MM.1S (cell line): ENCODE data around the gene ZC3H4.

ENCODE experiments used
- DNase-seq: peaks from one replicate; pipeline ENCODE4 v3.0.0-alpha.2; 2015
- H2AFZ ChIP-seq: fragments of 300-600 bp; sonication (generic); 2 replicates; pipeline ENCODE4 v1.6.0; 2016; ENCODE audit warnings: antibody characterized with exemption, low read length
- H3F3A ChIP-seq: fragments of 300-600 bp; sonication (generic); 2 replicates; pipeline ENCODE4 v1.6.1; 2016; ENCODE audit warnings: mild to moderate bottlenecking, antibody characterized with exemption, low read length, moderate library complexity, mixed read lengths; ENCODE audit not compliant: insufficient read depth
- H3K27ac ChIP-seq: fragments of 300-600 bp; sonication (generic); 2 replicates; pipeline ENCODE4 v1.5.1; 2016; ENCODE audit warnings: mild to moderate bottlenecking, low read length
- H3K27me3 ChIP-seq: fragments of 300-600 bp; sonication (generic); replicated peaks from 2 replicates; pipeline ENCODE4 v1.6.0; 2016; ENCODE audit warnings: low read length; ENCODE audit not compliant: insufficient read depth
- H3K36me3 ChIP-seq: fragments of 300-600 bp; sonication (generic); replicated peaks from 2 replicates; pipeline ENCODE4 v1.6.1; 2016; ENCODE audit warnings: mild to moderate bottlenecking, low read length, mixed read lengths; ENCODE audit not compliant: insufficient read depth
- H3K4me1 ChIP-seq: fragments of 300-600 bp; sonication (generic); 2 replicates; pipeline ENCODE4 v1.6.1; 2016; ENCODE audit warnings: low read length, mixed read lengths
- H3K4me2 ChIP-seq: fragments of 300-600 bp; sonication (generic); 2 replicates; pipeline ENCODE4 v1.6.0; 2016; ENCODE audit warnings: low read depth, low read length
- H3K4me3 ChIP-seq: fragments of 300-600 bp; sonication (generic); 2 replicates; pipeline ENCODE4 v1.5.1; 2016; ENCODE audit warnings: low read length, mixed read lengths
- H3K79me2 ChIP-seq: fragments of 300-600 bp; sonication (generic); 2 replicates; pipeline ENCODE4 v1.6.1; 2016; ENCODE audit warnings: mixed run types, low read length, mixed read lengths
- H3K9ac ChIP-seq: fragments of 300-600 bp; sonication (generic); 2 replicates; pipeline ENCODE4 v1.6.1; 2016; ENCODE audit warnings: low read length, mixed read lengths
- H3K9me2 ChIP-seq: fragments of 300-600 bp; sonication (generic); replicated peaks from 2 replicates; pipeline ENCODE4 v1.6.1; 2016; ENCODE audit warnings: mild to moderate bottlenecking, low read length, mixed read lengths; ENCODE audit not compliant: insufficient read depth
- H3K9me3 ChIP-seq: fragments of 300-600 bp; sonication (generic); replicated peaks from 2 replicates; pipeline ENCODE4 v1.6.1; 2016; ENCODE audit warnings: mild to moderate bottlenecking, low read length, mixed read lengths; ENCODE audit not compliant: insufficient read depth
- H4K20me1 ChIP-seq: fragments of 300-600 bp; sonication (generic); 2 replicates; pipeline ENCODE4 v1.6.1; 2016; ENCODE audit warnings: mild to moderate bottlenecking, low read length, moderate library complexity, mixed read lengths; ENCODE audit not compliant: insufficient read depth
- EZH2 ChIP-seq: fragments of 300-600 bp; sonication (generic); optimal IDR thresholded peaks from 2 replicates; pipeline ENCODE3; 2017; ENCODE audit warnings: low read depth, mild to moderate bottlenecking, antibody characterized with exemption, low read length, mixed read lengths
- EZH2phosphoT487 ChIP-seq: fragments of 300-600 bp; sonication (generic); IDR thresholded peaks from 2 replicates; pipeline ENCODE4 v1.6.1; 2018; ENCODE audit warnings: antibody characterized with exemption, low read length
- TF ChIP-seq, protein P1 (sequence below): fragments of 300-600 bp; sonication (generic); IDR thresholded peaks from 2 replicates; pipeline ENCODE4 v1.5.1; 2016; ENCODE audit warnings: antibody characterized with exemption, low read length, mixed read lengths

ZC3H4 gene

DNA sequence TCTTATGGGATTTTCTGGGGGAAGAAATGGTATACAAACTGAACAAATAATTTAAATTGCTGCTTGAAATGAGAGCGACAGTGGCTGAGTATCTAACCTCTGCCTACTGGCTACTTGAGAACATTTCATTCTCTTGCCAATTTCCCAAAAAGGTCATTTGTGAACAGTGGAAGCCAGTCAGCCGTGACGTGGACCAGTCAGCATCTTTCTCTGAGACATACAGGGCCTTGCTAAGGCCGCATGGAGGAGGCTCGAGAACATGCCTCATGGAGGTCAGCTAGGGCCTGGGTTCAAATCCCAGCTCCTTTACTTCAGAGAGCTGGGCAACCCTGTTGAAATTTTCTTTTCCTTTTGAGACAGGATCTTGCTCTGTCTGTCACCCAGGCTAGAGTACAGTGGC, 20.3 kb downstream of the ZC3H4 start:
- Histone ChIP-seq H3K27me3 (no peaks in the 10 kb centered on the region), H3K79me2 (peaks cover 57% of the 10 kb centered on the region), H4K20me1 (no peaks in the 10 kb centered on the region), H3K4me2 (no peak overlapping the region), H3K9me3 (no peaks in the 10 kb centered on the region), H3K9me2 (no peaks in the 10 kb centered on the region), H3K27ac (no peak overlapping the region), H3K4me1 (no peaks in the 10 kb centered on the region), H2AFZ (no peak overlapping the region), H3K4me3 (no peak overlapping the region), H3K36me3 (no peaks in the 10 kb centered on the region; the same call in none of the 2 replicates), H3F3A (no peaks in the 10 kb centered on the region), H3K9ac (no peak overlapping the region)
- DNase-seq, result no peak
- TF ChIP-seq EZH2 (no peak), EZH2phosphoT487 (no peak)
- TF ChIP-seq, protein P1, sequence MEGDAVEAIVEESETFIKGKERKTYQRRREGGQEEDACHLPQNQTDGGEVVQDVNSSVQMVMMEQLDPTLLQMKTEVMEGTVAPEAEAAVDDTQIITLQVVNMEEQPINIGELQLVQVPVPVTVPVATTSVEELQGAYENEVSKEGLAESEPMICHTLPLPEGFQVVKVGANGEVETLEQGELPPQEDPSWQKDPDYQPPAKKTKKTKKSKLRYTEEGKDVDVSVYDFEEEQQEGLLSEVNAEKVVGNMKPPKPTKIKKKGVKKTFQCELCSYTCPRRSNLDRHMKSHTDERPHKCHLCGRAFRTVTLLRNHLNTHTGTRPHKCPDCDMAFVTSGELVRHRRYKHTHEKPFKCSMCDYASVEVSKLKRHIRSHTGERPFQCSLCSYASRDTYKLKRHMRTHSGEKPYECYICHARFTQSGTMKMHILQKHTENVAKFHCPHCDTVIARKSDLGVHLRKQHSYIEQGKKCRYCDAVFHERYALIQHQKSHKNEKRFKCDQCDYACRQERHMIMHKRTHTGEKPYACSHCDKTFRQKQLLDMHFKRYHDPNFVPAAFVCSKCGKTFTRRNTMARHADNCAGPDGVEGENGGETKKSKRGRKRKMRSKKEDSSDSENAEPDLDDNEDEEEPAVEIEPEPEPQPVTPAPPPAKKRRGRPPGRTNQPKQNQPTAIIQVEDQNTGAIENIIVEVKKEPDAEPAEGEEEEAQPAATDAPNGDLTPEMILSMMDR, result no peak

DNA sequence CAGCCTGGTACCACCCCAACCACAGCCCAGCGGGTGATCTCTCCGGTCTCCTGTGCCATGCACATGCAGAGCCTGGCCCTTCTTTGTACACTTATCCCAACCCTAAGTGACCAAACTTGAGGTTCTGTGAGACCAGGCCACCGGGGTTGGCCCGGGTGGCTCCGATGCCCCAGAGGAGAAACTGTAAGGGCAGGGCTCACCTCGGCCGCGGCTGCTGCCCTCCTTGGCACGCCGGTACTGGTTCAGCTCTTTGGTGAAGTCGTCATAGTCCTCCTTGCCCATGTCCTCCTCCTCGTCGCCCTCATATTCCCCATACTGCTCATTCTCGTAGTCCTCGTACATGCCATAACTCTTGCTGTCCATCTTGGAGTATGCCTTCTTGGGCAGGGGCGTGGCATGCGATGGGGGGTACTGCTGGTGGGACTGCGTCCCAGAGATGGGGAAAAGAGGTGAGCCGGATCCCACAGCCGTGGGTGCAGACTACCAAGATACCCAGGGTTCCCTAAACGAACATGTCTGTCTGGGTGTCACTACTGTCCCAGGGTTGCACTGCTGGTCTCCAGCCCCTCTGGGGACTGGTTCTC, 23.7 kb downstream of the ZC3H4 start:
- H3K9me2 ChIP-seq, result no peaks in the 10 kb centered on the region
- no peak overlapping the region for H3K27ac ChIP-seq
- H4K20me1 ChIP-seq, result no peaks in the 10 kb centered on the region
- H3K4me1 ChIP-seq, result no peaks in the 10 kb centered on the region
- TF ChIP-seq EZH2phosphoT487, result no peak
- no peak for TF ChIP-seq EZH2
- TF ChIP-seq, protein P1, result no peak
- no peaks in the 10 kb centered on the region for H3K9me3 ChIP-seq
- no peaks in the 10 kb centered on the region for H3K27me3 ChIP-seq
- H3K9ac ChIP-seq, result no peak overlapping the region
- no peak for DNase-seq
- no peaks in the 10 kb centered on the region; the same call in none of the 2 replicates for H3K36me3 ChIP-seq
- H3K4me3 ChIP-seq, result no peak overlapping the region
- no peak overlapping the region for H3K4me2 ChIP-seq
- H2AFZ ChIP-seq, result no peak overlapping the region
- H3F3A ChIP-seq, result no peaks in the 10 kb centered on the region
- peaks cover 23% of the 10 kb centered on the region for H3K79me2 ChIP-seq

DNA sequence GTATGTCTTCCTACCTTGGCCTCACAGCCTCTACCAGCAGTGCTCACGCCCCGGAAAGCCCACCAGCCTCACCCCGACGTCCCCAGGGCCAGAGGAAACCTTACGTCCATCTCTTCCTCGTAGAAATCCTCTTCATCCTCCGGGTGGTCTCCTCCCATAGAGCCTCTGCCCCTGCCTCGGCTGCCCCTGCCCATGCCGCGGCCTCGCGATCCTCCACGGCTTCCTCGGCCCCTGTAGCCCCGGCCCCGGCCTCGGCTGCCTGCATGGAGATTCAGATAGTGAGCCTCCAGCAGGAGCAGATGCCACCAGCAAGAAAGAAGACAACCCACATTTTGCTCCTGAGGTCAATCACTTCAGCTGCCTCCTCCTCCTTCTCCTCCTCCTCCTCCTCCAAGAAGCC, 27.3 kb downstream of the ZC3H4 start:
- H3K4me2 ChIP-seq, result no peak overlapping the region
- H3K9me2 ChIP-seq, result no peaks in the 10 kb centered on the region
- no peak overlapping the region for H2AFZ ChIP-seq
- no peaks in the 10 kb centered on the region for H3F3A ChIP-seq
- no peaks in the 10 kb centered on the region; the same call in 1 of the 2 replicates for H4K20me1 ChIP-seq
- H3K27me3 ChIP-seq, result no peaks in the 10 kb centered on the region
- TF ChIP-seq EZH2 (no peak), EZH2phosphoT487 (no peak)
- TF ChIP-seq, protein P1, result no peak
- peaks cover 3% of the 10 kb centered on the region; the same call in 1 of the 2 replicates for H3K79me2 ChIP-seq
- peaks cover 5% of the 10 kb centered on the region; the same call in 1 of the 2 replicates for H3K36me3 ChIP-seq
- DNase-seq, result no peak
- H3K9ac ChIP-seq, result no peak overlapping the region
- no peaks in the 10 kb centered on the region for H3K4me1 ChIP-seq
- H3K9me3 ChIP-seq, result no peaks in the 10 kb centered on the region
- H3K27ac ChIP-seq, result no peak overlapping the region
- H3K4me3 ChIP-seq, result no peak overlapping the region
